ENCODE measurements around the gene BMP10. TPM values are rescaled to one million over a fixed set of nuclear protein-coding genes. Genes with fewer than 3 reads are reported as not detected.

The BMP10 gene
- total and polyA plus RNA-seq, 2 of the 13 experiments (the other 11 are each of a cell fraction or from before 2014, with no cell fraction given) = not detected

GRCh38 chr2:68850524-68850923 is 20.7 kb downstream of the BMP10 start (continued):
- TF ChIP-seq DMTF1 (CRISPR knock-in tag; IDR thresholded peaks at IDR 0.05) (no peak), DBP (CRISPR knock-in tag; IDR thresholded peaks at IDR 0.05; ENCODE audit: not compliant biosample characterization) (no peak), MXI1 (IDR thresholded peaks at IDR 0.05; ENCODE audit: borderline replicate concordance, low read depth, low read length) (no peak)

GRCh38 chr2:68849579-68850030 is 21.6 kb downstream of the BMP10 start:
- no peaks in the 10 kb centered on the region for H3K79me2 ChIP-seq (ENCODE audit: insufficient read depth, low read length)
- H3K4me1 ChIP-seq (ENCODE audit: insufficient read depth, low read length) = no peaks in the 10 kb centered on the region; the same call in 1 of the 2 replicates
- under 1% methylated on average over 4 of the region's 4 CpGs for WGBS (ENCODE audit: low lambda C conversion rate)
- ChIA-PET POLR2A (no interaction called here), CTCF (ENCODE audit: low intra/inter-chr PET ratio, low total read pairs) (no interaction called here)
- no peaks in the 10 kb centered on the region for H3K9me3 ChIP-seq (ENCODE audit: low read length)
- H3K27ac ChIP-seq (ENCODE audit: extremely low read length, insufficient read depth, low read length) = no peak overlapping the region
- TF ChIP-seq TERF1 (CRISPR knock-in tag; IDR thresholded peaks at IDR 0.05) (no peak), FOSL2 (CRISPR knock-in tag; IDR thresholded peaks at IDR 0.05) (peak; percentile 63), NR2F1 (CRISPR knock-in tag; IDR thresholded peaks at IDR 0.05) (no peak), GABPA (IDR thresholded peaks at IDR 0.05; ENCODE audit: low read depth, low read length) (no peak), GABPA (CRISPR knock-in tag; IDR thresholded peaks at IDR 0.05; ENCODE audit: low read depth) (peak; percentile 60), CEBPB (IDR thresholded peaks at IDR 0.05; ENCODE audit: borderline replicate concordance, low read depth, low read length) (no peak), GTF2F1 (IDR thresholded peaks at IDR 0.05; ENCODE audit: low read length) (no peak), GPBP1L1 (CRISPR knock-in tag; IDR thresholded peaks at IDR 0.05) (no peak), ZNF512B (CRISPR knock-in tag; IDR thresholded peaks at IDR 0.05; ENCODE audit: borderline replicate concordance) (no peak), ETV5 (CRISPR knock-in tag; IDR thresholded peaks at IDR 0.05; ENCODE audit: borderline replicate concordance) (peak; percentile 70; the same call in 1 of the 2 replicates), CC2D1A (CRISPR knock-in tag; IDR thresholded peaks at IDR 0.05) (no peak)
- in situ Hi-C loops (cut with HindIII; ENCODE audit: extremely low pct_ligation_motif_present, low pct_unique_long_range_greater_than_20kb) (no loop called here), intact Hi-C loops (cut with micrococcal nuclease; ENCODE audit: unreplicated experiment) (no loop called here)
- DNase-seq (ENCODE audit: low spot score) (peak; percentile 46), ATAC-seq (peak; percentile 65; the same call in 2 of the 3 replicates), FAIRE-seq (no peak)
- no peak overlapping the region for H3K4me2 ChIP-seq (ENCODE audit: low read depth, low read length)
- H3K4me3 ChIP-seq (replicated peaks in 1 of 3; ENCODE audit: insufficient read depth in 1 of 3, low read depth in 2 of 3, low read length in 3 of 3) = no peak overlapping the region
- H3K9ac ChIP-seq (ENCODE audit: insufficient read depth, low read depth, low read length) = no peak overlapping the region
- H3K27me3 ChIP-seq (ENCODE audit: control insufficient read depth in 1 of 2, insufficient read depth in 2 of 2, low read length in 2 of 2) = peaks cover 0 to 20% of the 10 kb centered on the region in 2 experiments; a peak in 2 of 5 replicates
- H3K36me3 ChIP-seq (replicated peaks in 1 of 2; ENCODE audit: control insufficient read depth in 1 of 2, insufficient read depth in 2 of 2, low read length in 2 of 2) = no peaks in the 10 kb centered on the region
- BruUV-seq (replicated peaks) = no TSS peak
- H4K20me1 ChIP-seq (ENCODE audit: insufficient read depth, low read length) = no peaks in the 10 kb centered on the region
- no peak overlapping the region for H2AFZ ChIP-seq (ENCODE audit: low read length)

All from HepG2 (cell line).